Skeletal muscle tissue (tissue), 4 donors: ENCODE measurements around the gene KLHL1. TPM values are rescaled to one million over a fixed set of nuclear protein-coding genes. Genes with fewer than 3 reads are reported as not detected.

Source experiments
- H3K27ac ChIP-seq: one replicate; pipeline ENCODE4 v1.7.0; 2013; ENCODE audit warnings: mild to moderate bottlenecking, low read depth, low read length, inconsistent platforms
- H3K27me3 ChIP-seq, 3 donors: one replicate each; pipeline ENCODE4 v1.7.0; 2013; ENCODE audit warnings: low read length in 3 of 3; ENCODE audit not compliant: control insufficient read depth in 3 of 3, insufficient read depth in 3 of 3
- H3K36me3 ChIP-seq, 3 donors: one replicate each; pipeline ENCODE4 v1.7.0; 2013; ENCODE audit warnings: low read length in 3 of 3; ENCODE audit not compliant: control insufficient read depth in 3 of 3, insufficient read depth in 3 of 3
- H3K4me1 ChIP-seq, 3 donors: one replicate each; pipeline ENCODE4 v1.7.0; 2013; ENCODE audit warnings: low read length in 3 of 3, mild to moderate bottlenecking in 3 of 3; ENCODE audit not compliant: control insufficient read depth in 3 of 3, insufficient read depth in 3 of 3
- H3K4me3 ChIP-seq, 3 donors: one replicate each; pipeline ENCODE4 v1.7.0; 2013; ENCODE audit warnings: low read length in 3 of 3
- H3K9ac ChIP-seq, 3 donors: one replicate each; pipeline ENCODE4 v1.7.0; 2013; ENCODE audit warnings: low read length in 3 of 3, mild to moderate bottlenecking in 3 of 3, moderate library complexity in 2 of 3, low read depth in 1 of 3
- H3K9me3 ChIP-seq, 3 donors: one replicate each; pipeline ENCODE4 v1.7.0; 2013; ENCODE audit warnings: low read length in 3 of 3; ENCODE audit not compliant: control insufficient read depth in 3 of 3
- total RNA-seq: library from RNA; depleted of rRNA; stranded (reverse); fragments of >200 nt; gene quantifications from one replicate; pipeline ENCODE4 v1.2.3, GENCODE V29; 2014
- donor health status: Osteomylitis.

Gene KLHL1
- total RNA-seq, 1 donor from 2014 or later: not detected

- H3K27ac ChIP-seq: no peak overlapping the region
- no peak overlapping the region for H3K9ac ChIP-seq
- H3K4me3 ChIP-seq: no peak overlapping the region
- H3K36me3 ChIP-seq: no peaks in the 10 kb centered on the region
- H3K4me1 ChIP-seq: no peaks in the 10 kb centered on the region
- H3K9me3 ChIP-seq: no peaks in the 10 kb centered on the region
- H3K27me3 ChIP-seq: no peaks in the 10 kb centered on the region
These were observed 386.6 kb downstream of the KLHL1 start for GRCh38 chr13:69721631-69722030.

GRCh38 chr13:69720278-69720983 lies 387.8 kb downstream of the KLHL1 start:
- Histone ChIP-seq H3K27ac (no peak overlapping the region), H3K36me3 (no peaks in the 10 kb centered on the region), H3K4me3 (no peak overlapping the region), H3K27me3 (no peaks in the 10 kb centered on the region), H3K4me1 (no peaks in the 10 kb centered on the region), H3K9me3 (no peaks in the 10 kb centered on the region), H3K9ac (no peak overlapping the region)

GRCh38 chr13:69706807-69707206 lies 401.4 kb downstream of the KLHL1 start:
- Histone ChIP-seq H3K27me3 (no peaks in the 10 kb centered on the region), H3K4me3 (no peak overlapping the region), H3K4me1 (no peaks in the 10 kb centered on the region), H3K36me3 (no peaks in the 10 kb centered on the region), H3K9me3 (no peaks in the 10 kb centered on the region), H3K9ac (no peak overlapping the region), H3K27ac (no peak overlapping the region)

DNA sequence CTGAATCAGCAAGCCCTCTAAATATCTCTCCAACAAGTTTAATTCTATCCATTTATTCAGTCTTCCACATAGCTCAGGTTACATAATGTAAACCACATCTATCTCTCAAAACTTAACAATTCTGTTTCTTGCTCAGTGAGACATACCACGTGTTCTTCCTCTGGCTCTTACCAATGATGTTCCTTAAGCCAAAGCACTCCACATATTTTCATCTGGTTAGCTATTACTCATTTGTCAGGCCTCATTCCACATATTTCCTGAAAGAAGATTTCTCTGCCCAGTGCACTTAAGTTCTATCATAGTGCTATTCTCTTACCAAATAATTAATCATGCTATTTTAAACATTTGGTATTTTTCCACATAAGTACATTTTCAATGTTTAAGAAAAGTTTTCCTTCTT lies 403.9 kb downstream of the KLHL1 start:
- Histone ChIP-seq H3K27me3 (no peaks in the 10 kb centered on the region), H3K9me3 (no peaks in the 10 kb centered on the region), H3K4me1 (no peaks in the 10 kb centered on the region), H3K27ac (no peak overlapping the region), H3K36me3 (no peaks in the 10 kb centered on the region), H3K9ac (no peak overlapping the region), H3K4me3 (no peak overlapping the region)

- no peaks in the 10 kb centered on the region for H3K36me3 ChIP-seq
- H3K27me3 ChIP-seq: no peaks in the 10 kb centered on the region
- H3K9ac ChIP-seq: no peak overlapping the region
- no peak overlapping the region for H3K4me3 ChIP-seq
- H3K9me3 ChIP-seq: no peaks in the 10 kb centered on the region
- no peaks in the 10 kb centered on the region for H3K4me1 ChIP-seq
- H3K27ac ChIP-seq: no peak overlapping the region
These were observed 417.3 kb downstream of the KLHL1 start for GRCh38 chr13:69690999-69691398.

DNA sequence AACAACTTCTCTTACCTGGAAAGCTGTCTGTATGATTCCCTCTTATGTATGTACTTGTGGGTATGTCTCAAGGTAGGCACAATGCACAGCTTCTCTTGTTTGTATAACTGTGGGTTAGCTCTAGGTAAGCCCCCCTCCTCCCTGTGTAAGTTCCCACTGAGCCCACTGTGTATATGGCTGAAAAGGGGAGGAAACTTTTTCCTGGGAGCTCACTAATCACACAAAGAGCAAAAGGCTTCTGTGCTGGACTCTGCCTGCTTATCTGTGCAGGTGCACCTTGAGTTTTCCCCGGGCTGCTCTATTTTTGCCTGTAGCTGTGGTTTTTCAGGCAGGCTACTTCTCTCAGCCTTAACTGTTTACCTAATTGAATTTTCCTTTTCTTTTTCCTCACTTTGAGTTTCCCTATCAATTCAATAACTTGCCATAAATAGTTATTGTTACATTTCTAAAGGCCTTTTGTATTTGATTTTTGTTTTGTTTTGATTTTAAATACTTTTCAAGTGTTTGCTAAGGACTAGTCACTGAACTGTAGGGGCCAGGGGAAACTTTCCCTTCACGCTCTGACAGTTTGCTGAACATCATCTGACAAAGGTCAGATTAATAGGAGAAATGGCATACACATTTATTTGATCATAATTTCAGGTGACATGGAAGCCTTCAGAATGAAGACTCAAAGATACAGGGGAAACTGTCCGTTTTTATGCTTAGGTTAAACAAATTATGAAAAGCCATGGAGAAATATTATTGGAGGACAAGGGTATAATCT lies 424.1 kb downstream of the KLHL1 start:
- no peaks in the 10 kb centered on the region for H3K36me3 ChIP-seq
- no peak overlapping the region for H3K9ac ChIP-seq
- H3K4me1 ChIP-seq: no peaks in the 10 kb centered on the region
- H3K27ac ChIP-seq: no peak overlapping the region
- H3K27me3 ChIP-seq: no peaks in the 10 kb centered on the region
- H3K9me3 ChIP-seq: no peaks in the 10 kb centered on the region
- H3K4me3 ChIP-seq: no peak overlapping the region

DNA sequence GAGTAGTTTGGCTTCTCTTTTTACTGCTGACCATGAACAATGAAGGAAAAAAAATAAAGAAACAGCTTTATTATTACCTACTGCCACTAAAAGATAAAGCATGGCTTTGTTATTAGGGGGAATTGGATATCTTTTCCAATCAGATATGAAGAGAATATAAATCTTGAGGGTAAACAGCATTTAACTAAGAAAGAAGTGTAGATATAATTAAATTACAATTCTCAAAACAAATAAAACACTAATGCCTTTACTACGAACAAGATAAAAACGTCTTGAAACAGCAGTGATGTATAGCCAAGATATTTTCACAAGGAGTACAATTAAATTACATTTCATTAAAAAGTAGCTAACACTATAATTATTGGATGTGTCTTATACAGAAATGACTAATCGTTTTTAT lies 426.5 kb downstream of the KLHL1 start:
- Histone ChIP-seq H3K4me3 (no peak overlapping the region), H3K4me1 (no peaks in the 10 kb centered on the region), H3K36me3 (no peaks in the 10 kb centered on the region), H3K9me3 (no peaks in the 10 kb centered on the region), H3K9ac (no peak overlapping the region), H3K27ac (no peak overlapping the region), H3K27me3 (no peaks in the 10 kb centered on the region)

DNA sequence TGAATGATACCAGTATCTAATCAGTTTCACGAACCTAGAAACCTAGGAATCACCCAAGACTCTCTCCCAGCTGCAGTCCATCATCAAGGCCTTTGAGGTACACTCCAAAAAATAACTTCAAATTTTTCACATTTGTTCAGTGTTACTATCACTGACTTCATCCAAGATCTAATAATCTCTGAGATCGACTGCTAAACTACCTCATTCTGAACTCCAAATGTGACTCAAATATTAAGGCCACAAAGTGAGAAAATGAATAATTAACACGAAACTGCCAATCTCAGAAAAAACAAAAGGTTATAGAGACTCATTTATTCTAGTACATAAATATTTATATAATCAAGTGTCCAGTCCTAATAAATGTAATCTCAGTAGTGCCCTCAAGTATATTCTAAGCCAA lies 430.9 kb downstream of the KLHL1 start:
- H3K9me3 ChIP-seq: no peaks in the 10 kb centered on the region
- H3K4me3 ChIP-seq: no peak overlapping the region
- no peaks in the 10 kb centered on the region for H3K36me3 ChIP-seq
- no peak overlapping the region for H3K27ac ChIP-seq
- no peaks in the 10 kb centered on the region for H3K4me1 ChIP-seq
- no peak overlapping the region for H3K9ac ChIP-seq
- H3K27me3 ChIP-seq: no peaks in the 10 kb centered on the region

DNA sequence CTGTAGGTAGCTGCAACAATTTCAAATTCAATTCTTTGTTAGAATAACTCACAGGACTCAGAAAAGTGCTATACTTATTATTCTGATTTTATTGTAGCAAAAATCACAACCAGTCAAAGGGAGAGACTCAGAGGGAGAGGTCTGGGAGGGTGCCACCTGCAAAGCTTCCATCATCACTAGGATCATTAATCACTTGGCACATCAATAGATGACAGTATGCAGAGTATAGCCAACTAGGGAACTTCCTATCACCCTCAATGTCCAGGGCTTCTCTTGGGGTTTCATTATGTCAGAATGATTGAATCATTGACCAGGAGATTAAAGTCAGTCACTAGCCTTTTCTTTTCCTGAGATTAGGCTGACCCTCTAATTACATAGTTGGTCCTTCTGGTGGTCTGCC lies 432.0 kb downstream of the KLHL1 start:
- H3K9ac ChIP-seq: no peak overlapping the region
- H3K27ac ChIP-seq: no peak overlapping the region
- no peaks in the 10 kb centered on the region for H3K4me1 ChIP-seq
- H3K36me3 ChIP-seq: no peaks in the 10 kb centered on the region
- no peaks in the 10 kb centered on the region for H3K9me3 ChIP-seq
- no peak overlapping the region for H3K4me3 ChIP-seq
- no peaks in the 10 kb centered on the region for H3K27me3 ChIP-seq

GRCh38 chr13:69660155-69660554 lies 448.1 kb downstream of the KLHL1 start:
- Histone ChIP-seq H3K27me3 (no peaks in the 10 kb centered on the region), H3K4me3 (no peak overlapping the region), H3K9me3 (peaks cover 0 to 4% (median 0%) of the 10 kb centered on the region in 3 donors), H3K27ac (no peak overlapping the region), H3K36me3 (no peaks in the 10 kb centered on the region), H3K4me1 (no peaks in the 10 kb centered on the region), H3K9ac (no peak overlapping the region)
